ENCODE data around the gene CPA4.
"Not testable (repeated sequence)": the region's sequence is repeated elsewhere in the genome, so short reads cannot be mapped to it uniquely, and the experiment has no call there.

Gene CPA4, protein sequence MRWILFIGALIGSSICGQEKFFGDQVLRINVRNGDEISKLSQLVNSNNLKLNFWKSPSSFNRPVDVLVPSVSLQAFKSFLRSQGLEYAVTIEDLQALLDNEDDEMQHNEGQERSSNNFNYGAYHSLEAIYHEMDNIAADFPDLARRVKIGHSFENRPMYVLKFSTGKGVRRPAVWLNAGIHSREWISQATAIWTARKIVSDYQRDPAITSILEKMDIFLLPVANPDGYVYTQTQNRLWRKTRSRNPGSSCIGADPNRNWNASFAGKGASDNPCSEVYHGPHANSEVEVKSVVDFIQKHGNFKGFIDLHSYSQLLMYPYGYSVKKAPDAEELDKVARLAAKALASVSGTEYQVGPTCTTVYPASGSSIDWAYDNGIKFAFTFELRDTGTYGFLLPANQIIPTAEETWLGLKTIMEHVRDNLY

GRCh38 chr7:130292682-130293257 lies at the start of gene CPA4:
TSS of gene CPA4 (plus strand) at chr7:130293161. CDS start at chr7:130293181, 20 bp downstream.
- no peak for DNase-seq (ENCODE audit: low spot score)

DNA sequence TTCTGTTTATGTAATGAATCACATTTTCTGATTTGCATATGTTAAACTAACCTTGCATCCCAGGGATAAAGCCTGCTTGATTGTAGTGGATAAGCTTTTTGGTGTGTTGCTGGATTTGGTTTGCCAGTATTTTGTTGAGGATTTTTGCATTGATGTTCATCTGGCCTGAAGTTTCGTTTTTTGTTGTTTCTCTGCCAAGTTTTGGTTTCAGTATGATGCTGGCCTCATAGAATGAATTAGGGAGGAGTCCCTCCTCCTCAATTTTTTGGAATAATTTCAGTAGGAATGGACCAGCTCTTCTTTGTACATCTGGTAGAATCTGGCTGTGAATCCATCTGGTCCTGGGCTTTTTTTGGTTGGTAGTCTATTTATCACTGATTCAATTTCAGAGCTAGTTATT lies 49.5 kb upstream of the CPA4 start:
- not testable (repeated sequence) for DNase-seq (ENCODE audit: low spot score)

- not testable (repeated sequence) for DNase-seq (ENCODE audit: low spot score)
Observed at GRCh38 chr7:130246491-130246890, 46.5 kb upstream of the CPA4 start.

DNA sequence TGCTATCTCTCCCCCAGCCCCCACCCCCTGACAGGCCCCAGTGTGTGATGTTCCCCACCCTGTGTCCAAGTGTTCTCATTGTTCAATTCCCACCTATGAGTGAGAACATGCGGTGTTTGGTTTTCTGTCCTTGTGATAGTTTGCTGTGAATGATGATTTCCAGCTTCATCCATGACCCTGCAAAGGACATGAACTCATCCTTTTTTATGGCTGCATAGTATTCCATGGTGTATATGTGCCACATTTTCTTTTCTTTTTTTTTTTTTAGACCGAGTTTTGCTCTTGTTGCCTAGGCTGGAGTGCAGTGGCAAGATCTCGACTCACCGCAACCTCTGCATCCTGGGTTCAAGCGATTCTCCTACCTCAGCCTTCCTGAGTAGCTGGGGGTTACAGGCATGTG lies 44.1 kb upstream of the CPA4 start:
- not testable (repeated sequence) for DNase-seq (ENCODE audit: low spot score)

- not testable (repeated sequence) for DNase-seq (ENCODE audit: low spot score)
Observed at GRCh38 chr7:130249626-130250025, 43.3 kb upstream of the CPA4 start.

DNA sequence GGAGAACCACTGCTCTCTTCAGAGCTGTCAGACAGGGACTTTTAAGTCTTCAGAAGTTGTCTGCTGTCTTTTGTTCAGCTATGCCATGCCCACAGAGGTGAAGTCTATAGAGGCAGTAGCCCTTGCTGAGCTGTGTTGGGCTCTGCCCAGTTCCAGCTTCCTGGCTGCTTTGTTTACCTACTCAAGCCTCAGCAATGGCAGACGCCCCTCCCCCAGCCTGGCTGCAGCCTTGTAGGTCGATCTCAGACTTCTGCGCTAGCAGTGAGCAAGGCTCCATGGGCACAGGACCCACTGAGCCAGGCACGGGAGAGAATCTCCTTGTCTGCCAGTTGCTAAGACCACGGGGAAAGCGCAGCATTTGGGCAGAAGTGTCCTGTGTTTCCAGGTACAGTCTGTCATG lies 38.4 kb upstream of the CPA4 start:
- no peak for DNase-seq (ENCODE audit: low spot score)

GRCh38 chr7:130256704-130257103 lies 36.3 kb upstream of the CPA4 start:
- DNase-seq (ENCODE audit: low spot score), result no peak

- DNase-seq (ENCODE audit: low spot score), result no peak
Observed at GRCh38 chr7:130258494-130259078, 34.4 kb upstream of the CPA4 start.

- no peak for DNase-seq (ENCODE audit: low spot score)
Observed at GRCh38 chr7:130262448-130262847, 30.5 kb upstream of the CPA4 start.

DNA sequence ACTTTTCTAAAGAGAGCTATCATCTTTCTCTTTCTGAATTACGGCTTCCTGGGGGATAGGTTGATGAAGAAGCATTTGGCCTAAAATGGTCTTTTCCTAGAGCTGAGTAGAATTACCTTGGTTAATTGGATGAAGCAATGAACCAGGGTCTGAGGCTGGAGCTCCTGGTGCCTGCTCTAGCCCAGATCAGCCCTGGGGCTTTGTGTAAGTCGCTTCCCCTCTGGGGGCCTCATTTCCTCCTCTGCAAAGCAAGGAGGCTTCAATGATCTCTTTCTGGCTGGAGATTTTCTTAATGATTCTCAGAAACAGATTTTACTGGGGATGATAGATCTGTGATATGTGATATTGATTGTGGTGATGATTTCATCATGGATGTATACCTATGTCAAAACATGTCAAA lies 29.8 kb upstream of the CPA4 start:
- no peak for DNase-seq (ENCODE audit: low spot score)

DNA sequence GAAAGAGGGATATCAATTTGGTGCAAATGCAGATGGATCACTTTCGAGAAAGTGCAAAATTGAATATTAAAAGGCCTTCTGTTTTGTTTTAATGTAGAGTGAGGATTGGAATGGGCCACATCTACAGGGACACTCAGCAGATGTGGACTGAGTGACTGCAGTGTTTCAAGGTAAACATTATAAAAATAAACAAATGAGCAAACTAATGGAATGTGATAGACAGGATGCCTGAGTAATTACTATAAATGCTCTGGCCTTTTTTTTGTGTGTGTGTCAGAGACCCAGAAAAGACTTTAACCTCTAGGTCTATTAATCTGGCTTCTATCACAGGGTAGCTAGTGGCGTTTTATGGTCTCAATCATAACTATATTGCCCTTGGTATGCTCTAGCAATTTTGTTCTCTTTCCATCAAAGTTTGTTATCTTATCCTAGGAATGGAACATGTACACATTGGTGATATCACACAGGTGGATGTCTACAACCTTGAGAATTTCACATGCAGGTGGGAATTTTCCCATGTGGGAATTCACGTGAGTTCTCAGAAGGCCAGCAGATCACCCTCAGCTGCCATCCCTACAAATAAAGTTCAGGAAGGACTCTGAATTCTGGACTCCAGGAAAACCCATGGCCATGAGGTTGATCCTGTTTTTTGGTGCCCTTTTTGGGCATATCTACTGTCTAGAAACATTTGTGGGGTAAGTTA lies 26.6 kb upstream of the CPA4 start, which contains the start of gene CPA2:
CPA2 (plus strand) TSS at position 606 of the 703 bp plus-strand sequence; CDS start at position 625, 19 bp downstream.
- DNase-seq (ENCODE audit: low spot score), result no peak

DNA sequence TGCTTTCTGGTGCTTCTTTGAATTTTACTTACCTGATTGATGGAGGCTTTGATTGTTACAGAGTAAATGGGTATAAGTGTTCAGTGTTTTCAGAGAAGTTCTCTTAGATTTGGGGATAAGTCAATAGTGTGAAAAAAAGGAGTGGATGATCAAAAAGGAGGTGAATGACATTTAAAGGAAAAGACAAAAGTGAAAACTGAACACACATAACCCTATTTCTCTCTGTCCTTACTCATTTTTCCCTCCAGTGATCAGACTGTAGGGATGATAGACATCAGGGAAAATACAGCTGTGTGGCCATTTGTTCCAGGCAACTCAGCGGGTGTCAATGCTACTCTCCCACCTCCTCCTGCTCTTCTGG lies 26.0 kb upstream of the CPA4 start:
- no peak for DNase-seq (ENCODE audit: low spot score)

GRCh38 chr7:130268463-130269317 lies 24.3 kb upstream of the CPA4 start:
- no peak for DNase-seq (ENCODE audit: low spot score)

DNA sequence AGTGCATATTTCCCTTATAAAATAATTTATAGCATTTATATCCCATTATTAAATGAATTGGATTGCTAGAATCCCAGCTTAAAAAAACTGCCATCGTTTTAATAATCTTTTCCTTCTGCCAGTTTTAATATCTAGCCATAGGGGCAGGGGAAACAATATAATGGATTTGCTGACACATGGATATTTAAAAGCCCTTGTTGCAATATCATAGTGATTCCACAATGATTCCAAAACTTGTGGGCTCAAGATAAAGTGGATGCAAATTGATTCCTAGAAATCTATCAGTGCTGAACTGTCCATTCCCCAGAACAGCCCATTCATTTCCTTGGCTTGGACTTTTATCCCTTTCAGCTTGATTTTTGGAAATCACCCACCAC lies 23.7 kb upstream of the CPA4 start:
- no peak for DNase-seq (ENCODE audit: low spot score)

DNA sequence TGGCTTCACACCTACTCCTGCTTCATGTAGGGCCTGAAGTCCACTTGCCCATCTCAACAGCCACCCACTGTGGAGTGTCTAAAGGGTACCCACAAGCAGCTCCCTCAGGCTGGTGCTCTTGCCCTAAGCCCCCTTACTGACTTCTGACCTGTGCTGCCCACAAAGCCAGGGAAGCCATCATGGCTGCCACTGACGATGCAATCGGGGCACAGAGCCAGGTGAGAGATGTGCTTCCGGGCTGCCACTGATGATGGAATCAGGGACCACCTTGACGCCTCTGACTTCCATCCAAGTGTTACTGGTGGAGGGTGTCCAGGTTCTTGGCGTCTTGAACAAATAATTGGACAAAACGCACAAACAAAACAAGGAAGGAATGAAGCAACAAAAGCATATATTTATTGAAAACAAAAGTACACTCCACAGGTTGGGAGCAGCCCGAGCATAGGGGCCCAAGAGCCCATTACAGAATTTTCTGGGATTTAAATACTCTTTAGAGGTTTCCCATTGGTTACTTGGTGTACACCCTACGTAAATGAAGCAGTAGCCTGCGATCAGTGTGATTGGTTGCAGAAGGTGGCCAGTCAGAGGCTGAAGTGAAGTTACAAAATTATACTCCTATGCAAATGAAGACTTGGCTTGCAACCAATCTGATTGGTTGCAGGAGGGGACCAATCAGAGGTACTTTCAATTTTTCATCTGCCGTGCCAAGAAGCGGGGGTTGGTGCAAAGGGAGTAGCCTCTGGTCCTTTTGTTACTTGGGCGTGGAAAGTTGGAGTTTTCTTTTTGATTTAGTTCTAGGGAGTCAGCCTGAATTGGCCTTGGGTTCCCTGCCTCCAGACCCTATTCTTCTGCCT lies 21.8 kb upstream of the CPA4 start:
- no peak for DNase-seq (ENCODE audit: low spot score)

- DNase-seq (ENCODE audit: low spot score), result no peak
Observed at GRCh38 chr7:130272381-130273080, 20.4 kb upstream of the CPA4 start.

DNA sequence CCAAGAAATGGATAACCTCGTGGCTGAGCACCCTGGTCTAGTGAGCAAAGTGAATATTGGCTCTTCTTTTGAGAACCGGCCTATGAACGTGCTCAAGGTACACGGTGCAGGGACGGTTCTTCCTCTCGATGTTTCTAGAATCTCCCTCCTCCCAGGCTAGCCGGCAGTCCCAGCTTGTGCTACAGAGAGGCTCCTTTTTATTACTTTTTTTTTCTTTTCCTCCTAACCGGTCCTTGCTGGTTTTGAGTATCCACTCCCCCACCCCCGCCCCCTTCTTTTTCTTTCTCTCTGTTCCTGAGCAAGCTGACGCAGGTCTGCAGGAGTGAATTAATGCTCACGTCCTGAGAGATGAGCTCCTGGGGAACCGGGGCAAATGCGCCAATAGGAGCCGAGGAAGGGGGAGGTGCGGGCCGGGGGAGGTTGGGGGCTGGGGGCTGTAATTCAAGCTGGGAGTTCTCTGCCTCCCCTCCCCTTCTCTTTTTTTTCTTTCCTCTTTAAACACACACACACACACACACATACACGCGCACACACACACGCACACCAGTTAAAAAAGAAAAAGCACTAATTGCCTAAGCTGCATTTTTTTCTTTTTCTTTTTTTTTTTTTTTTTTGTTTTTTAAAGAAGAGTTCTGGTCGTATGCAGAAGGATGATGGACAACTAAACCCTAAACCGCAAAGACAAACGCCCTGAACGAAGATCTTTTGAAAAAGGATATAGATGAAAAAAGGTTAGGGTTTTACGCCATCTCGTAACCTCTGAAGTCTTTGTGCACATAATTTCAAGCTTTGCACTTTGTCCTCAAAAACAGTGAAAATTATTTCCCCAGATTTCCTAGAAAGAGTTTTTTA lies 19.7 kb upstream of the CPA4 start:
- no peak for DNase-seq (ENCODE audit: low spot score)

DNA sequence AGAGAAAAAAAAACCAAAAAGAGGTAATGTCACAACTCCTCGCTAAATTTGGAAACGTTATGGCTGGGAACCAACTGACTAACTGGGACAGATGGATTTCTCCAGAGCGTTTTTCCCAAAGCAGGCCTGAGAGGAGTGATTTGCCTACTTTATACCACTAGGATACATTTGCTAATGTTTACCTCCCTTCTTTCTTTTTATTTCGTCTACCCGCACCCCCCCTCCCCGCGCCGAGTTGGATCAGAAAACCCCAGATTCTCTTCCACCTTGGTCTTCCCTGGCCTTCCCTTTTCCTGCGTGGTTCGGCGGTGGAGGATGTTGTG lies 19.1 kb upstream of the CPA4 start:
- DNase-seq (ENCODE audit: low spot score), result no peak

GRCh38 chr7:130274296-130274695 lies 18.7 kb upstream of the CPA4 start:
- no peak for DNase-seq (ENCODE audit: low spot score)

Measured in D341Med (cell line).